CD4-positive, alpha-beta T cell (primary cell): ENCODE data around the gene ACKR1. TPM values are rescaled to one million over a fixed set of nuclear protein-coding genes. Genes with fewer than 3 reads are reported as not detected.
A peak's percentile ranks its signal among the peaks of the same experiment; 100 is the strongest.

ENCODE experiments used
- ATAC-seq: fragments of 200-7000 bp; cut with Tn5 transposase; one replicate; pipeline ENCODE4 v1.10.0; 2022; ENCODE audit warnings: mild to moderate bottlenecking; ENCODE audit not compliant: poor library complexity
- CTCF ChIA-PET: fragments of 350-600 bp; sonication (Branson Sonifier 250); formaldehyde crosslinking; loops from one replicate; lab custom pipeline; 2021; ENCODE audit warnings: antibody characterized with exemption, inconsistent platforms; lab: Charles Lee
- POLR2A ChIA-PET: fragments of 350-600 bp; sonication (Branson Sonifier 250); formaldehyde crosslinking; loops from one replicate; lab custom pipeline; 2021; ENCODE audit warnings: antibody characterized with exemption, inconsistent platforms; lab: Charles Lee
- DNase-seq, 14 experiments: peaks; one replicate each; pipeline ENCODE4 v3.0.0-alpha.2; 2013 to 2020; ENCODE audit warnings: mixed read lengths in 2 of 14
- H3K27ac ChIP-seq, 2 donors: one replicate each; pipeline versions ENCODE4 v1.5.1 to v1.7.0; 2013; ENCODE audit warnings: low read length in 2 of 2, low read depth in 1 of 2, mild to moderate bottlenecking in 1 of 2
- H3K27me3 ChIP-seq, 2 experiments: 1 replicate in 1 of 2; 2 replicates in 1 of 2; pipeline versions ENCODE4 v1.6.1 to v1.7.0; 2013; ENCODE audit warnings: low read length in 2 of 2, control low read depth in 1 of 2, mild to moderate bottlenecking in 1 of 2, moderate library complexity in 1 of 2; ENCODE audit not compliant: insufficient read depth in 2 of 2, control insufficient read depth in 1 of 2
- H3K36me3 ChIP-seq: one replicate; pipeline ENCODE4 v1.6.1; 2013; ENCODE audit warnings: low read length, control low read depth; ENCODE audit not compliant: insufficient read depth
- H3K4me1 ChIP-seq: one replicate; pipeline ENCODE4 v1.6.1; 2013; ENCODE audit warnings: low read length, control low read depth; ENCODE audit not compliant: insufficient read depth
- H3K4me3 ChIP-seq: one replicate; pipeline ENCODE4 v1.5.1; 2013; ENCODE audit warnings: mild to moderate bottlenecking, low read length, moderate library complexity
- H3K9me3 ChIP-seq, 2 experiments: 1 replicate in 1 of 2; 2 replicates in 1 of 2; pipeline versions ENCODE4 v1.6.1 to v1.7.0; 2013; ENCODE audit warnings: low read length in 2 of 2, mild to moderate bottlenecking in 2 of 2, control low read depth in 1 of 2, moderate library complexity in 1 of 2; ENCODE audit not compliant: control insufficient read depth in 1 of 2, insufficient read depth in 1 of 2
- H3K27ac Mint-ChIP-seq: one replicate; pipeline ENCODE4 v1.8.0; 2020; ENCODE audit warnings: mixed read lengths
- H3K27me3 Mint-ChIP-seq: one replicate; pipeline ENCODE4 v1.8.0; 2021; ENCODE audit warnings: mixed read lengths
- H3K36me3 Mint-ChIP-seq: one replicate; pipeline ENCODE4 v1.8.0; 2021; ENCODE audit warnings: low read depth, mixed read lengths
- H3K4me1 Mint-ChIP-seq: one replicate; pipeline ENCODE4 v1.8.0; 2021; ENCODE audit warnings: low read depth, mixed read lengths
- H3K4me3 Mint-ChIP-seq: one replicate; pipeline ENCODE4 v1.8.0; 2020; ENCODE audit warnings: mild to moderate bottlenecking, mixed read lengths
- H3K9me3 Mint-ChIP-seq: one replicate; pipeline ENCODE4 v1.8.0; 2020; ENCODE audit warnings: mixed read lengths
- intact Hi-C, 2 experiments: fragments of 100-400 bp; cut with DNase I in 1 of 2; cut with micrococcal nuclease in 1 of 2; formaldehyde crosslinking; loops; one replicate each; pipeline versions ENCODE4 v1.15.1 to v1.9.0; 2023 to 2025; cut with DNase I, micrococcal nuclease
- total RNA-seq, 174 experiments: library from RNA in 2 of 174; stranded (reverse) in 2 of 174; gene quantifications; one replicate each; pipeline ENCODE4 v1.2.3 and lab custom pipeline; 2021 to 2026
- TF ChIP-seq, protein P1 (sequence below): fragments of 200-600 bp; IDR thresholded peaks from one replicate; pipeline ENCODE4 v1.8.0; 2022; ENCODE audit warnings: antibody characterized with exemption, mild to moderate bottlenecking

The ACKR1 gene
- total RNA-seq, 2 experiments from 2014 or later = not detected

DNA sequence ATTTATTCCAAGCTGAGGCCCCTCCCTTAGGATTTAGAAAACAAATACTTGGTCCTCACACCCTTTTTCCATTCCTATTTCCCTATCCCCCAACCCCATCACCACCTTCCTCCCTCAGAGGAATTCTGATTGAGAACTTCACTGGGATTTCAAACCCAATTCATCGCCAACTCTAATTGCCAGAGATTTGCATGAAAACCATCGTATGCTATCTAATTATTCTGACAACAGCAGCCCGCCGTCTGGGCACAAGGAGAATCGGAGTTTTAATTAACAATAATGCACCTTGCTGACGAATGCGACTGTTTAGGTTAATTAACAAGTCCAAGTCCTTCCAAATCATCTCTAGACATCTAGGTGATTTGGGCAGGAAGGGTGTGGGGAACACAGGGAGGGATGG is 4.4 kb downstream of the ACKR1 start:
- CTCF ChIA-PET = no interaction called here

DNA sequence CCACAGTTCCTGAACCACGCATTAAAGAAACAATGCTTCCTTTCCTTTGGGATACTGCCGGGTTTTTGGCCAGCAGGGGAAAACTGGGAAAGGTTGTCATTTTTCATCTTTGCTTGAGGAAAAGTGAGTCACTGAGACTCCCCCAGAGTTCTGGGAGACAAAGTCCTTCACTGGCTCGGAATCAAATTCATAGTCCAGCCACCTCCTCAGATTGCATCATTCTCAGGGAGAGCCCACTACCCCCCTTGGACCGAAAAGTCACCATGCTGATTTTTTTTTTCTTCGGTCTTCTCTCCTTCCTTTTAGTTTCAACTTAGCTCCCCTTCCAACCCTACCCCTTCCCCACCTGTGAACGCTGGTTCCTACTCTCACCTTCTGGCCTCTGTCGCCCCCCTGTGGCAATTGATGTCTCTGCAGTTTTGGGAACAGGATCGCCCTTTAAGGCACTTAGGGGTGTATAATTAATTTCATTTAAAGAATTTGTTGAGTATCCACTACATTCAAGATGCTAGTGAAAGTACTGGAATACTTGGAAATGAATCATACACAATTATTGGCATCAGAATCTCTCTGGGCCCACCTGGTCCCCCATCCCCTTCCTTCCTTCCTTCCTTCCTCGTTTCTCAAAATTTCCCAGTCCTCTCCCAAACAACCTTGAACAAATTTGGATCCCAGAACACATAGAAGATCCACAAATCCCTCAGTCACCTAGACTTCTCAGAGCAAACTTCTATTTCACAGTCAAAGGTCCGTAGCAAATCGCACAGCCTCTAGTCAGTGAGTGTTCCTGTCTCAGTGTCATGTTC is 6.9 kb downstream of the ACKR1 start:
- H3K27me3 Mint-ChIP-seq = peaks cover 82% of the 10 kb centered on the region

More for the DNA sequence above, 4.4 kb downstream of the ACKR1 start:
- ATAC-seq (no peak), DNase-seq (no peak)
- Histone ChIP-seq H3K4me3 (no peak overlapping the region), H3K27me3 (peaks cover 12 to 34% of the 10 kb centered on the region in 2 experiments), H3K27ac (no peak overlapping the region), H3K36me3 (no peaks in the 10 kb centered on the region), H3K9me3 (no peaks in the 10 kb centered on the region), H3K4me1 (no peaks in the 10 kb centered on the region)
- intact Hi-C loops = no loop called here
- peaks cover 85% of the 10 kb centered on the region for H3K27me3 Mint-ChIP-seq
- H3K36me3 Mint-ChIP-seq = no peaks in the 10 kb centered on the region
- TF ChIP-seq, protein P1, sequence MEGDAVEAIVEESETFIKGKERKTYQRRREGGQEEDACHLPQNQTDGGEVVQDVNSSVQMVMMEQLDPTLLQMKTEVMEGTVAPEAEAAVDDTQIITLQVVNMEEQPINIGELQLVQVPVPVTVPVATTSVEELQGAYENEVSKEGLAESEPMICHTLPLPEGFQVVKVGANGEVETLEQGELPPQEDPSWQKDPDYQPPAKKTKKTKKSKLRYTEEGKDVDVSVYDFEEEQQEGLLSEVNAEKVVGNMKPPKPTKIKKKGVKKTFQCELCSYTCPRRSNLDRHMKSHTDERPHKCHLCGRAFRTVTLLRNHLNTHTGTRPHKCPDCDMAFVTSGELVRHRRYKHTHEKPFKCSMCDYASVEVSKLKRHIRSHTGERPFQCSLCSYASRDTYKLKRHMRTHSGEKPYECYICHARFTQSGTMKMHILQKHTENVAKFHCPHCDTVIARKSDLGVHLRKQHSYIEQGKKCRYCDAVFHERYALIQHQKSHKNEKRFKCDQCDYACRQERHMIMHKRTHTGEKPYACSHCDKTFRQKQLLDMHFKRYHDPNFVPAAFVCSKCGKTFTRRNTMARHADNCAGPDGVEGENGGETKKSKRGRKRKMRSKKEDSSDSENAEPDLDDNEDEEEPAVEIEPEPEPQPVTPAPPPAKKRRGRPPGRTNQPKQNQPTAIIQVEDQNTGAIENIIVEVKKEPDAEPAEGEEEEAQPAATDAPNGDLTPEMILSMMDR = no peak
- POLR2A ChIA-PET = no interaction called here
- H3K9me3 Mint-ChIP-seq = no peaks in the 10 kb centered on the region
- no peaks in the 10 kb centered on the region for H3K4me1 Mint-ChIP-seq
- H3K27ac Mint-ChIP-seq = no peak overlapping the region
- no peak overlapping the region for H3K4me3 Mint-ChIP-seq

DNA sequence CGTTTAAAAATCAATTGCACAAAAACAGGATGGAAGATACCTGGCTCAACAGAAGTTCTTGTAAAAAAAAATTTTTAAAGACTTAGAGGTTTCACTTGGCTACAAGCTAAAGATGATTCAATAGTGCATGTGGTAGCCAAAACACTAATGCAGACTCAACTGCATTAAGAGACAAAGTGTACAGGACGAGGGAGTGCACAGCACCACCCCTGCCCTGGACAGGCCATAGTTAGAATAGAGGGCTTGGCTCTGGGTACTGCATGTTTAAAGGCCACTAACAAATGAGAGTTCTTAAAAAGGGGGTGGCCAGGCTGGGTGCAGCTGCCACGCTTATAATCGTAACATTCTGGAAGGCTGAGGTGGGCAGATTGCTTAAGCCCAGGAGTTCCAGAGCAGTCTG is 7.9 kb downstream of the ACKR1 start:
- H3K27me3 ChIP-seq = peaks cover 12 to 17% of the 10 kb centered on the region in 2 experiments
- POLR2A ChIA-PET = no interaction called here
- Mint-ChIP-seq H3K9me3 (no peaks in the 10 kb centered on the region), H3K27me3 (peaks cover 82% of the 10 kb centered on the region), H3K4me1 (no peaks in the 10 kb centered on the region), H3K27ac (no peak overlapping the region), H3K4me3 (no peak overlapping the region), H3K36me3 (no peaks in the 10 kb centered on the region)
- H3K9me3 ChIP-seq = no peaks in the 10 kb centered on the region
- H3K4me1 ChIP-seq = no peaks in the 10 kb centered on the region
- CTCF ChIA-PET = no interaction called here
- no peak overlapping the region for H3K4me3 ChIP-seq
- ATAC-seq (no peak), DNase-seq (no peak)
- TF ChIP-seq, protein P1 = no peak
- intact Hi-C loops = loop anchor here in 1 of 2 experiments (5.0 to 10.0 kb wide), 3 partner anchors 80 to 1010 kb away; no protein-coding TSS in a partner anchor
- no peaks in the 10 kb centered on the region for H3K36me3 ChIP-seq
- no peak overlapping the region for H3K27ac ChIP-seq

More for the DNA sequence above, 6.9 kb downstream of the ACKR1 start:
- H3K4me1 ChIP-seq = no peaks in the 10 kb centered on the region
- CTCF ChIA-PET = interaction anchor here (1.3 kb wide), 1 partner anchor 79 kb away, joined by 4 read pairs; no protein-coding TSS in a partner anchor
- H3K4me1 Mint-ChIP-seq = no peaks in the 10 kb centered on the region
- POLR2A ChIA-PET = no interaction called here
- TF ChIP-seq, protein P1 = peak; percentile 77
- no peaks in the 10 kb centered on the region for H3K9me3 Mint-ChIP-seq
- H3K27me3 ChIP-seq = peaks cover 12 to 18% of the 10 kb centered on the region in 2 experiments
- H3K36me3 ChIP-seq = no peaks in the 10 kb centered on the region
- no peak overlapping the region for H3K27ac Mint-ChIP-seq
- no peak overlapping the region for H3K4me3 Mint-ChIP-seq
- H3K36me3 Mint-ChIP-seq = no peaks in the 10 kb centered on the region
- no peaks in the 10 kb centered on the region for H3K9me3 ChIP-seq
- DNase-seq (peak in 12 of 14 experiments; percentile 4 to 61 (median 32)), ATAC-seq (no peak)
- no peak overlapping the region for H3K27ac ChIP-seq
- intact Hi-C loops = loop anchor here (1.0 to 10.0 kb wide), 4 partner anchors 79 to 1009 kb away; no protein-coding TSS in a partner anchor
- no peak overlapping the region for H3K4me3 ChIP-seq
